Sigmoid colon (tissue), 7 donors: Measurements from ENCODE around the gene DDN. TPM values are rescaled to one million over a fixed set of nuclear protein-coding genes. Genes with fewer than 3 reads are reported as not detected.

Source experiments
- DNase-seq: peaks from one replicate; pipeline ENCODE4 v3.0.0-alpha.2; 2019
- H3K27ac ChIP-seq, 4 donors: fragments of 200-600 bp; sonication (generic); one replicate each; pipeline ENCODE4 v1.5.1; 2016 to 2019; ENCODE audit warnings: mild to moderate bottlenecking in 1 of 4
- H3K27me3 ChIP-seq, 3 donors: fragments of 200-600 bp; sonication (generic); one replicate each; pipeline ENCODE4 v1.5.1; 2019; ENCODE audit warnings: mild to moderate bottlenecking in 1 of 3
- H3K36me3 ChIP-seq, 4 donors: fragments of 200-600 bp; sonication (generic); one replicate each; pipeline ENCODE4 v1.5.1; 2016 to 2019
- H3K4me1 ChIP-seq, 4 donors: fragments of 200-600 bp; sonication (generic); one replicate each; pipeline ENCODE4 v1.5.1; 2017 to 2019
- H3K4me3 ChIP-seq, 4 donors: fragments of 200-600 bp; sonication (generic); one replicate each; pipeline ENCODE4 v1.5.1; 2017 to 2019; ENCODE audit warnings: mild to moderate bottlenecking in 2 of 4, moderate library complexity in 1 of 4
- H3K9me3 ChIP-seq, 4 donors: fragments of 200-600 bp in 3 of 4; sonication (generic) in 3 of 4; one replicate each; pipeline versions ENCODE4 v1.5.1 to v1.6.1; 2013 to 2019
- EP300 ChIP-seq, 4 donors: sonication (generic); formaldehyde crosslinking; IDR thresholded peaks; one replicate each; pipeline ENCODE4 v1.6.1; 2017; ENCODE audit warnings: antibody characterized with exemption in 4 of 4
- POLR2A ChIP-seq, 2 donors: fragments of 450-650 bp; IDR thresholded peaks; one replicate each; pipeline ENCODE4 v1.6.1; 2016; ENCODE audit warnings: antibody characterized with exemption in 2 of 2, mild to moderate bottlenecking in 2 of 2, moderate library complexity in 2 of 2
- POLR2AphosphoS5 ChIP-seq, 4 donors: sonication (generic); formaldehyde crosslinking; IDR thresholded peaks; one replicate each; pipeline ENCODE4 v1.6.1; 2017; ENCODE audit warnings: antibody characterized with exemption in 4 of 4
- WGBS, 2 donors: extraction: QIAGEN DNeasy Blood & Tissue Kit; methylation state at CpG; one replicate each; pipeline ENCODE4 v1.1.7; 2013; 5-methylcytosine and 5-hydroxymethylcytosine counted together
- intact Hi-C: fragments of 100-400 bp; cut with DNase I; formaldehyde crosslinking; loops from one replicate; pipeline ENCODE4 v1.15.1; 2023
- polyA plus RNA-seq, 3 donors: library from polyadenylated mRNA; stranded (reverse); fragments of 200-250 nt; gene quantifications; one replicate each; pipeline ENCODE4 v1.2.3, GENCODE V29; 2013
- total RNA-seq, 4 donors: library from RNA; depleted of rRNA; stranded (reverse); fragments of >200 nt; gene quantifications; one replicate each; pipeline ENCODE4 v1.1.0, GENCODE V29; 2016
- TF ChIP-seq, protein P1 (sequence below), 4 experiments: fragments of 450-650 bp in 3 of 4; fragments of 200-600 bp in 1 of 4; IDR thresholded peaks; one replicate each; pipeline ENCODE4 v1.5.1; 2016 to 2019; ENCODE audit warnings: antibody characterized with exemption in 4 of 4, mild to moderate bottlenecking in 3 of 4, moderate library complexity in 2 of 4
- donor health status: healthy with polysubstance abuse.
- donor health status: Bipolar disorder and iron deficiency.
- donor health status: healthy.

Gene DDN
- total and polyA plus RNA-seq, 7 donors = 0.14 to 0.69 (median 0.60) TPM; not detected in 4

DNA sequence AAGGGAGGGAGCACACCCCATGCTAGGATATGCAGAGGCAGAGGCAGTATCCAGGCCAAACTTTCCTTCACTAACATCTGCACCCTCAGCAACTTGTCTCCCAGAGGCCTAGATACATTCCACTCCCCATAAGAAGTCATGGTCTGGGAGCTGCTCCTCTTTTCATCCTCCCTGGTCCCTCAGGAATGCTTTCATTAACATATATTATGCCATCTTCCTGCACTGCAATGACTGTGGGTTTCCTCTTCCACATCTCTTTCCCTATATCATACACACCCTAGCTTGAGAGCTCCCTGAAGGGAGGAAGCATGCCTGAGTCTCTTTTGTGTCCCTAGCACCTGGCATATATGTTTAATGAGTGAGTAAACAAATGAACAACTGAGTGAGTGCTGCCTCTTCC is 8.6 kb downstream of the DDN start:
- TF ChIP-seq, protein P1, sequence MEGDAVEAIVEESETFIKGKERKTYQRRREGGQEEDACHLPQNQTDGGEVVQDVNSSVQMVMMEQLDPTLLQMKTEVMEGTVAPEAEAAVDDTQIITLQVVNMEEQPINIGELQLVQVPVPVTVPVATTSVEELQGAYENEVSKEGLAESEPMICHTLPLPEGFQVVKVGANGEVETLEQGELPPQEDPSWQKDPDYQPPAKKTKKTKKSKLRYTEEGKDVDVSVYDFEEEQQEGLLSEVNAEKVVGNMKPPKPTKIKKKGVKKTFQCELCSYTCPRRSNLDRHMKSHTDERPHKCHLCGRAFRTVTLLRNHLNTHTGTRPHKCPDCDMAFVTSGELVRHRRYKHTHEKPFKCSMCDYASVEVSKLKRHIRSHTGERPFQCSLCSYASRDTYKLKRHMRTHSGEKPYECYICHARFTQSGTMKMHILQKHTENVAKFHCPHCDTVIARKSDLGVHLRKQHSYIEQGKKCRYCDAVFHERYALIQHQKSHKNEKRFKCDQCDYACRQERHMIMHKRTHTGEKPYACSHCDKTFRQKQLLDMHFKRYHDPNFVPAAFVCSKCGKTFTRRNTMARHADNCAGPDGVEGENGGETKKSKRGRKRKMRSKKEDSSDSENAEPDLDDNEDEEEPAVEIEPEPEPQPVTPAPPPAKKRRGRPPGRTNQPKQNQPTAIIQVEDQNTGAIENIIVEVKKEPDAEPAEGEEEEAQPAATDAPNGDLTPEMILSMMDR (IDR thresholded peaks at IDR 0.05) = no peak
- TF ChIP-seq POLR2A (IDR thresholded peaks at IDR 0.05) (no peak), EP300 (IDR thresholded peaks at IDR 0.05) (no peak), POLR2AphosphoS5 (IDR thresholded peaks at IDR 0.05) (no peak)
- H3K27me3 ChIP-seq = peaks cover 22 to 99% (median 41%) of the 10 kb centered on the region in 3 donors
- intact Hi-C loops = no loop called here

DNA sequence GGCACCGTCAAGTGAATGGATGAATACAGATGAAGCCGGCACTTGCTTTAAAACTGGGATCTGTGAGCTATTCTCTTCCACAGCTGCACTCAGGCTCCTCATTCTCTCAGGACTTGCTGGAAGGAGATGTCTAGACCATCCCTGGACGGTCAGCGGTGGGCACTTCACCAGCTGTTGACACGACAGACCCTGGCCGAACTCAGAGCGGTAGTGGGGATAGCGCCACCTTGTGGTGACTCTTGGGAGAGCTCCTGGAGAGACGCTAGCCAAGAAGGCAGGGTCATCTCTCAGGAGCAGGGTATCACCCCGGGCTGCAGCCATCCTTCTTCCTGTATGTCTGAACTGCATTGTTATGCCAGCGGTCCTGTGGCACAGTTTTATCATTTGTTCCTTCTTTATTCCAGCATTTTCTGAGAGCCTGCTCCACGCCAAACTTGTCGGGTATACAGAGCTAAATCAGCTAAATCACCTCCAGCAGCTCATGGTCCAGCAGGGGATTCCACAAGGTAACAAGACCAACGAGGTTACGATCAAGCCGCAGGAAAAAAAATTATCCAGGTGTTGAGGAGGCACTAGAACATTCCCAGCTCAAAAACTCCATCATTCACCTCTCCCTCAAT is 11.0 kb downstream of the DDN start:
- no peak overlapping the region for H3K27ac ChIP-seq
- no peak for TF ChIP-seq EP300 (IDR thresholded peaks at IDR 0.05)
- TF ChIP-seq, protein P1 (IDR thresholded peaks at IDR 0.05) = peak; percentile 20 to 71 (median 52)
- WGBS, 2 donors = 22 to 29% methylated on average over 16 of the region's 16 CpGs
- H3K4me1 ChIP-seq = no peaks in the 10 kb centered on the region
- peaks cover 12 to 91% (median 34%) of the 10 kb centered on the region in 3 donors for H3K27me3 ChIP-seq
- H3K9me3 ChIP-seq = no peaks in the 10 kb centered on the region
- no peaks in the 10 kb centered on the region for H3K36me3 ChIP-seq
- no peak overlapping the region for H3K4me3 ChIP-seq
- intact Hi-C loops = no loop called here
- DNase-seq = no peak

More for the DNA sequence above, 8.6 kb downstream of the DDN start:
- Histone ChIP-seq H3K36me3 (no peaks in the 10 kb centered on the region), H3K4me1 (peaks cover 0 to 12% (median 10%) of the 10 kb centered on the region in 4 donors), H3K9me3 (no peaks in the 10 kb centered on the region), H3K4me3 (no peak overlapping the region), H3K27ac (no peak overlapping the region)
- DNase-seq = no peak

DNA sequence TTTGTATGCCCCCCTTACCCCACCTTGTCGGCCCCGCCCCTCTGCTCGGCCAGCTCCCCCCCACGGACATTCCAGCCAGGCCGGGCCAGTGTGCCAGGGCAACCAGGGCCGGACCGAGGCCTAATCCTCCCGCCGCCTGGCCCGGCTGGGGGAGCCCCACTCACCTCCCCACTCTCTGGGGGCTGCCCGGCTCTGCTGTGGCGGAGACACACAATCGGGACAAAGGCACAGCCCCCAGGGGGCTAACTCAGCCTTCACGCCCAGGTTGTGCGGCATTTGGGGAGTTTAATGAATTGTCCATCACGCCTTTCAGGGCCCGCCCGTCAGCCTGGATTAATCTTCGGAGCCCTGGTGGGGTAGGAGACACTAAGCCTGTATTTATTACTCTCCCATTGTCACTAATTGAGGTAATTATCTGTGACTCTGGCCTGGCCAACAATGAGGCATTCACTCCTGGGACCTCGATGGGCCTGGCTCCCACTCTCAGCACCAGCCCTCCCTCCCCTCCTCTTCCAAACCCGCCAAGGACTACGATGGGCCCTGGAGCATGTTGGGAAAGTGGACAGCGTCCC is 12.4 kb downstream of the DDN start:
- intact Hi-C loops = no loop called here
- peaks cover 15 to 89% (median 46%) of the 10 kb centered on the region in 3 donors for H3K27me3 ChIP-seq
- no peaks in the 10 kb centered on the region for H3K4me1 ChIP-seq
- H3K27ac ChIP-seq = no peak overlapping the region
- H3K9me3 ChIP-seq = no peaks in the 10 kb centered on the region
- WGBS, 2 donors = 72 to 80% methylated on average over 23 of the region's 23 CpGs
- TF ChIP-seq EP300 (IDR thresholded peaks at IDR 0.05) (no peak), POLR2AphosphoS5 (IDR thresholded peaks at IDR 0.05) (no peak), POLR2A (IDR thresholded peaks at IDR 0.05) (no peak)
- TF ChIP-seq, protein P1 (IDR thresholded peaks at IDR 0.05) = no peak
- no peaks in the 10 kb centered on the region for H3K36me3 ChIP-seq
- no peak overlapping the region for H3K4me3 ChIP-seq
- DNase-seq = no peak

DNA sequence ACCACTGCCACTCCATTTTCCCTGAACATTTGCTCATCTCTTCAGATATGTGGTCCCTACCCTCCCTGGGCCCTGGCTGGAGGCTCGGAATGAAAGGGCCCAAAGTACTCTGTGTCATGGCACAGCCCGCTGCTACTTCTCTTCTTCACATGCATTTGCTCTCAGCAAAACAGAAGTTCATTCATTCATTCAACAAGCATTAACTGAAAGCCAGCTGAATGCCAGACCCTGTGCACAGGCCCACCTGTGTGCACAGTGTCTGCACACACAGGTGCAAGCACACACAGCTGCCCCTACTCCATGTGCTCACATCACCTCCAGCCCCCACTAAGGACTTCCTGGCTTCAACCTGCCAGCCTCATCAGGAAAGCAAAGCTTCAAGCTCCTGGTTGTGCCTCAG is 13.3 kb downstream of the DDN start:
- Histone ChIP-seq H3K36me3 (no peaks in the 10 kb centered on the region), H3K4me3 (no peak overlapping the region), H3K27me3 (peaks cover 24 to 89% (median 56%) of the 10 kb centered on the region in 3 donors), H3K27ac (no peak overlapping the region), H3K9me3 (no peaks in the 10 kb centered on the region), H3K4me1 (peaks cover 0 to 9% (median 7%) of the 10 kb centered on the region in 4 donors)
- TF ChIP-seq EP300 (IDR thresholded peaks at IDR 0.05) = no peak
- no peak for TF ChIP-seq POLR2AphosphoS5 (IDR thresholded peaks at IDR 0.05)
- TF ChIP-seq POLR2A (IDR thresholded peaks at IDR 0.05) = no peak
- TF ChIP-seq, protein P1 (IDR thresholded peaks at IDR 0.05) = no peak
- WGBS, 2 donors = 73 to 83% methylated on average over 2 of the region's 2 CpGs
- intact Hi-C loops = no loop called here
- DNase-seq = no peak
